C4-2B (cell line): ENCODE data around the gene AFDN.

Experiments
- ZFX ChIP-seq: fragments of 450-650 bp; IDR thresholded peaks from 2 replicates; pipeline ENCODE4 v1.6.1; 2017
- TF ChIP-seq, protein P1 (sequence below): fragments of 450-650 bp; conservative IDR thresholded peaks from 2 replicates; pipeline ENCODE4 v1.5.1; 2017; ENCODE audit warnings: mild to moderate bottlenecking

- TF ChIP-seq, protein P1, sequence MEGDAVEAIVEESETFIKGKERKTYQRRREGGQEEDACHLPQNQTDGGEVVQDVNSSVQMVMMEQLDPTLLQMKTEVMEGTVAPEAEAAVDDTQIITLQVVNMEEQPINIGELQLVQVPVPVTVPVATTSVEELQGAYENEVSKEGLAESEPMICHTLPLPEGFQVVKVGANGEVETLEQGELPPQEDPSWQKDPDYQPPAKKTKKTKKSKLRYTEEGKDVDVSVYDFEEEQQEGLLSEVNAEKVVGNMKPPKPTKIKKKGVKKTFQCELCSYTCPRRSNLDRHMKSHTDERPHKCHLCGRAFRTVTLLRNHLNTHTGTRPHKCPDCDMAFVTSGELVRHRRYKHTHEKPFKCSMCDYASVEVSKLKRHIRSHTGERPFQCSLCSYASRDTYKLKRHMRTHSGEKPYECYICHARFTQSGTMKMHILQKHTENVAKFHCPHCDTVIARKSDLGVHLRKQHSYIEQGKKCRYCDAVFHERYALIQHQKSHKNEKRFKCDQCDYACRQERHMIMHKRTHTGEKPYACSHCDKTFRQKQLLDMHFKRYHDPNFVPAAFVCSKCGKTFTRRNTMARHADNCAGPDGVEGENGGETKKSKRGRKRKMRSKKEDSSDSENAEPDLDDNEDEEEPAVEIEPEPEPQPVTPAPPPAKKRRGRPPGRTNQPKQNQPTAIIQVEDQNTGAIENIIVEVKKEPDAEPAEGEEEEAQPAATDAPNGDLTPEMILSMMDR: no peak
- TF ChIP-seq ZFX: no peak
Observed at GRCh38 chr6:168004945-168005344, 178.2 kb downstream of the AFDN start.
